ENCODE results near the gene UBE2F.
A peak's percentile ranks its signal among the peaks of the same experiment; 100 is the strongest.

Gene UBE2F

GRCh38 chr2:237966565-237967462 lies at the start of gene UBE2F:
TSS of gene UBE2F (plus strand) at chr2:237967014. CDS start at chr2:237973108, 6,094 bp downstream.
- peak; percentile 69 for DNase-seq (ENCODE audit: low read depth, low spot score)

GRCh38 chr2:237917696-237918374 lies 49.0 kb upstream of the UBE2F start:
- DNase-seq (ENCODE audit: low read depth, low spot score) = no peak

GRCh38 chr2:237919593-237919992 lies 47.2 kb upstream of the UBE2F start:
- no peak for DNase-seq (ENCODE audit: low read depth, low spot score)

GRCh38 chr2:237920673-237921072 lies 46.1 kb upstream of the UBE2F start:
- DNase-seq (ENCODE audit: low read depth, low spot score) = no peak

- DNase-seq (ENCODE audit: low read depth, low spot score) = no peak
Measured at GRCh38 chr2:237921967-237922492, 44.8 kb upstream of the UBE2F start.

GRCh38 chr2:237922641-237923361 lies 44.0 kb upstream of the UBE2F start:
- DNase-seq (ENCODE audit: low read depth, low spot score) = no peak

- no peak for DNase-seq (ENCODE audit: low read depth, low spot score)
Measured at GRCh38 chr2:237923481-237924163, 43.2 kb upstream of the UBE2F start.

- no peak for DNase-seq (ENCODE audit: low read depth, low spot score)
Measured at GRCh38 chr2:237924164-237924534, 42.7 kb upstream of the UBE2F start.

GRCh38 chr2:237927135-237927534 lies 39.7 kb upstream of the UBE2F start:
- DNase-seq (ENCODE audit: low read depth, low spot score) = no peak

GRCh38 chr2:237927986-237928385 lies 38.8 kb upstream of the UBE2F start:
- DNase-seq (ENCODE audit: low read depth, low spot score) = no peak

- no peak for DNase-seq (ENCODE audit: low read depth, low spot score)
Measured at GRCh38 chr2:237929979-237930378, 36.8 kb upstream of the UBE2F start.

GRCh38 chr2:237931205-237931721 lies 35.6 kb upstream of the UBE2F start:
- DNase-seq (ENCODE audit: low read depth, low spot score) = no peak

- no peak for DNase-seq (ENCODE audit: low read depth, low spot score)
Measured at GRCh38 chr2:237932731-237933131, 34.1 kb upstream of the UBE2F start.

- DNase-seq (ENCODE audit: low read depth, low spot score) = no peak
Measured at GRCh38 chr2:237934186-237934585, 32.6 kb upstream of the UBE2F start.

- DNase-seq (ENCODE audit: low read depth, low spot score) = no peak
Measured at GRCh38 chr2:237935740-237936452, 30.9 kb upstream of the UBE2F start.

GRCh38 chr2:237939251-237939650 lies 27.6 kb upstream of the UBE2F start:
- no peak for DNase-seq (ENCODE audit: low read depth, low spot score)

- DNase-seq (ENCODE audit: low read depth, low spot score) = no peak
Measured at GRCh38 chr2:237940828-237941227, 26.0 kb upstream of the UBE2F start.

- no peak for DNase-seq (ENCODE audit: low read depth, low spot score)
Measured at GRCh38 chr2:237941239-237941638, 25.6 kb upstream of the UBE2F start.

- no peak for DNase-seq (ENCODE audit: low read depth, low spot score)
Measured at GRCh38 chr2:237942513-237942899, 24.3 kb upstream of the UBE2F start.

GRCh38 chr2:237943395-237944094 lies 23.3 kb upstream of the UBE2F start:
- no peak for DNase-seq (ENCODE audit: low read depth, low spot score)
